ENCODE results near the gene RAB20. TPM values are rescaled to one million over a fixed set of nuclear protein-coding genes. Genes with fewer than 3 reads are reported as not detected.

The RAB20 gene
- total RNA-seq, 1 experiment from 2014 or later = 12.3 TPM

GRCh38 chr13:110590577-110590976 is 29.1 kb upstream of the RAB20 start:
- Histone ChIP-seq H2BK20ac (ENCODE audit: low read depth, low read length, poor library complexity, severe bottlenecking) (no peak overlapping the region), H2BK12ac (ENCODE audit: insufficient read length, low read depth, low read length) (no peak overlapping the region), H3K23ac (ENCODE audit: insufficient read length, low read depth, low read length) (no peak overlapping the region), H3K23me2 (ENCODE audit: insufficient read length, low read depth, low read length, poor library complexity, severe bottlenecking) (no peaks in the 10 kb centered on the region), H3K56ac (ENCODE audit: insufficient read length, low read depth, low read length) (no peak overlapping the region), H3K4ac (ENCODE audit: low read depth, low read length) (no peak overlapping the region), H4K5ac (ENCODE audit: insufficient read length, low read depth, low read length) (no peak overlapping the region), H3K9me3 (ENCODE audit: control insufficient read depth, low read depth, low read length) (no peaks in the 10 kb centered on the region), H3K27me3 (ENCODE audit: insufficient read depth, low read length) (no peaks in the 10 kb centered on the region), H2BK15ac (ENCODE audit: low read depth, low read length) (no peak overlapping the region), H2BK5ac (ENCODE audit: insufficient read length, low read length) (no peak overlapping the region), H3K14ac (ENCODE audit: insufficient read depth, low read length) (no peak overlapping the region), H3T11ph (ENCODE audit: low read length) (no peak overlapping the region), H2AK5ac (ENCODE audit: insufficient read length, low read length) (no peak overlapping the region), H3K79me1 (ENCODE audit: insufficient read depth, low read depth, low read length, poor library complexity, severe bottlenecking) (no peaks in the 10 kb centered on the region), H3K9ac (ENCODE audit: extremely low read depth, insufficient read length, low read length) (no peak overlapping the region), H3K79me2 (ENCODE audit: insufficient read depth, low read length) (no peaks in the 10 kb centered on the region), H4K8ac (replicated peaks; ENCODE audit: insufficient read length, low read depth, low read length) (no peak overlapping the region), H2AFZ (ENCODE audit: low read length) (no peak overlapping the region), H4K91ac (ENCODE audit: insufficient read length, low read depth, low read length) (no peak overlapping the region), H2BK120ac (ENCODE audit: low read depth, low read length, poor library complexity, severe bottlenecking) (no peak overlapping the region), H3K27ac (ENCODE audit: insufficient read length, low read depth, low read length) (no peak overlapping the region), H3K4me2 (ENCODE audit: insufficient read depth, insufficient read length, low read length) (no peak overlapping the region), H3K18ac (ENCODE audit: insufficient read length, low read depth, low read length) (no peak overlapping the region), H3K4me1 (ENCODE audit: insufficient read depth, low read length) (no peaks in the 10 kb centered on the region), H4K20me1 (ENCODE audit: control insufficient read depth, insufficient read depth, insufficient read length) (no peaks in the 10 kb centered on the region)
- H3K4me1 Mint-ChIP-seq = peaks cover 8 to 13% of the 10 kb centered on the region in 2 experiments
- no peak overlapping the region for H3K4me3 Mint-ChIP-seq
- TF ChIP-seq CTCF (conservative IDR thresholded peaks at IDR 0.05) = no peak
- DNase-seq = no peak
- H3K27ac Mint-ChIP-seq = no peak overlapping the region; a peak in 1 of 7 replicates
- H3K9me3 Mint-ChIP-seq = no peaks in the 10 kb centered on the region
- H3K27me3 Mint-ChIP-seq (ENCODE audit: low read depth) = no peaks in the 10 kb centered on the region
- no CpG with 5 or more reads among the region's 6 CpGs for WGBS (ENCODE audit: extremely low coverage, insufficient read length, low lambda C conversion rate)
- no peaks in the 10 kb centered on the region for H3K36me3 Mint-ChIP-seq (ENCODE audit: insufficient read depth in 1 of 3, low read depth in 3 of 3)
